ENCODE data around the gene MAD1L1.

DNA sequence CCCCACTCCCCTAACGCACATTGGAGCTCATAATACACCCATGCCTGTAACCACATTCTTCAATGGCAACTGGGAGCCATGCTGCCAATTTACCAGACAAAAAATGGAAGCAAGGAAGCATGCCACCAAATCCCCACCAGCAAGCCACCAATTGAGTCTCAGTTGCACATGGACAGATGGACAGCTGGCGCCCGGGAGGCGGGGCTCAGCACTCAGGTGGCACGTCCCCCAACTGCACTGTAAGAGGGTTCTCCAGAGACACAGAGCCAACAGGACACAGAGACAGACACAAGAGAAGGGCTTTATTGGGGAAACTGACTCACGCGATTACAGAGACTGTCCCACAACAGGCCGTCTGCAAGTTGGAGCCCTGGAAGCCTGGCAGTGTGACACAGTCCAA is 2.5 kb downstream of the MAD1L1 start:
- TF ChIP-seq POLR2A (IDR thresholded peaks at IDR 0.05; ENCODE audit: low read depth, low read length) (no peak), EZH2 (IDR thresholded peaks at IDR 0.05; ENCODE audit: borderline replicate concordance, low read depth, low read length, severe bottlenecking) (no peak), FOS (IDR thresholded peaks at IDR 0.05; ENCODE audit: borderline replicate concordance, insufficient read depth, low read length) (no peak)
- TF ChIP-seq, protein P1, sequence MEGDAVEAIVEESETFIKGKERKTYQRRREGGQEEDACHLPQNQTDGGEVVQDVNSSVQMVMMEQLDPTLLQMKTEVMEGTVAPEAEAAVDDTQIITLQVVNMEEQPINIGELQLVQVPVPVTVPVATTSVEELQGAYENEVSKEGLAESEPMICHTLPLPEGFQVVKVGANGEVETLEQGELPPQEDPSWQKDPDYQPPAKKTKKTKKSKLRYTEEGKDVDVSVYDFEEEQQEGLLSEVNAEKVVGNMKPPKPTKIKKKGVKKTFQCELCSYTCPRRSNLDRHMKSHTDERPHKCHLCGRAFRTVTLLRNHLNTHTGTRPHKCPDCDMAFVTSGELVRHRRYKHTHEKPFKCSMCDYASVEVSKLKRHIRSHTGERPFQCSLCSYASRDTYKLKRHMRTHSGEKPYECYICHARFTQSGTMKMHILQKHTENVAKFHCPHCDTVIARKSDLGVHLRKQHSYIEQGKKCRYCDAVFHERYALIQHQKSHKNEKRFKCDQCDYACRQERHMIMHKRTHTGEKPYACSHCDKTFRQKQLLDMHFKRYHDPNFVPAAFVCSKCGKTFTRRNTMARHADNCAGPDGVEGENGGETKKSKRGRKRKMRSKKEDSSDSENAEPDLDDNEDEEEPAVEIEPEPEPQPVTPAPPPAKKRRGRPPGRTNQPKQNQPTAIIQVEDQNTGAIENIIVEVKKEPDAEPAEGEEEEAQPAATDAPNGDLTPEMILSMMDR (IDR thresholded peaks at IDR 0.05; ENCODE audit: extremely low read depth in 1 of 2, insufficient read depth in 1 of 2, low read depth in 1 of 2, low read length in 2 of 2) = no peak
- TF ChIP-seq, protein P2, sequence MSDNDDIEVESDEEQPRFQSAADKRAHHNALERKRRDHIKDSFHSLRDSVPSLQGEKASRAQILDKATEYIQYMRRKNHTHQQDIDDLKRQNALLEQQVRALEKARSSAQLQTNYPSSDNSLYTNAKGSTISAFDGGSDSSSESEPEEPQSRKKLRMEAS (IDR thresholded peaks at IDR 0.05; ENCODE audit: insufficient read depth, insufficient read length) = no peak
